HG02623 (cell line): ENCODE measurements around the gene CBR4.
A peak's percentile ranks its signal among the peaks of the same experiment; 100 is the strongest.
"Not testable (repeated sequence)": the region's sequence is repeated elsewhere in the genome, so short reads cannot be mapped to it uniquely, and the experiment has no call there.

Experiments
- ATAC-seq: cut with Tn5 transposase; IDR thresholded peaks from one replicate; pipeline ENCODE4 v1.9.1; 2021; ENCODE audit warnings: moderate library complexity; ENCODE audit not compliant: unreplicated experiment

Gene CBR4

DNA sequence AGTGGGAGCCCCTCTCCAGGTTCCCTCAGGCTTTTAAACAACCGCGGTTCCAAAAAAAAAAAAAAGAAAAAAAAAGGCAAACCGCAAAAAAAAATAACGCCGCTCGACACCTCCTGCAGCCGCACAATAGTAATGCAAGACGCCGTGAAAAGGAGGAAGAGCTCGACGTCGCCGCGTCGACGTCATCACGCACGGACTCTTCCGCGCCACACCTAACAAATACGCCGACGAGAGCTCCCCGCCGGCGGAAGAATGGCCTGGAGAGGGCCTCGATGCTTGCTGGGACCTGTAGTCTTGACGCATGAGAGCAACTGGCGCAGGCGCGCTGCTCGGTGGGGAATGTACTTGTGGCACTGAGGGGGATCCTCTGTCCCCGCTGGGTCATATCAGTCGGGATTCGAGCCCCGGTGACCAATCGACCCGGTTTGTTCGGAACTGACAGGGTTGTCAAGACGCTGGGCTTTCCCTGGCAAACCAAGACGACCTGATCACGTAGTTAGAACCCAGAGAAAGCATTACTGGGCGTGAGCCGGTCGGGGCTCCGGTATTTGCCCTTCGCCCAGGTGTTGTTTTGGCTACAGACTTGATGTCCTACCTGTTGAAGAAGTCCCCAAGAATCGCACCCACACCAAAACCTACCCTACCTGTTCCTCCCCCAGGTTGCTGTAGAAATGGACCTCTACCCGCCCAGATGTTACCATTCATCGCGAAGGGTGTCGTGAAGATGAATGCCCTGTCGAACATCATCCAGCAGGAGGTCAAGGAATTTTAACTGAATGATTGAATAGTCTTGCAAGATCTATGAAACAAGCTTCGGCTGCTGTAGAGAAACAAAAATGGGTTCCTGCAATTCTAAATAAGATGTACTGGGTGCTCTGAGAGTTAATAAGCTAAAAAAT is at the start of gene CBR4:
Gene CBR4 (minus strand): TSS at position 131 of the 899 bp plus-strand sequence. CDS start 166 bp downstream, outside the sequence.
- ATAC-seq, result peak; percentile 96

DNA sequence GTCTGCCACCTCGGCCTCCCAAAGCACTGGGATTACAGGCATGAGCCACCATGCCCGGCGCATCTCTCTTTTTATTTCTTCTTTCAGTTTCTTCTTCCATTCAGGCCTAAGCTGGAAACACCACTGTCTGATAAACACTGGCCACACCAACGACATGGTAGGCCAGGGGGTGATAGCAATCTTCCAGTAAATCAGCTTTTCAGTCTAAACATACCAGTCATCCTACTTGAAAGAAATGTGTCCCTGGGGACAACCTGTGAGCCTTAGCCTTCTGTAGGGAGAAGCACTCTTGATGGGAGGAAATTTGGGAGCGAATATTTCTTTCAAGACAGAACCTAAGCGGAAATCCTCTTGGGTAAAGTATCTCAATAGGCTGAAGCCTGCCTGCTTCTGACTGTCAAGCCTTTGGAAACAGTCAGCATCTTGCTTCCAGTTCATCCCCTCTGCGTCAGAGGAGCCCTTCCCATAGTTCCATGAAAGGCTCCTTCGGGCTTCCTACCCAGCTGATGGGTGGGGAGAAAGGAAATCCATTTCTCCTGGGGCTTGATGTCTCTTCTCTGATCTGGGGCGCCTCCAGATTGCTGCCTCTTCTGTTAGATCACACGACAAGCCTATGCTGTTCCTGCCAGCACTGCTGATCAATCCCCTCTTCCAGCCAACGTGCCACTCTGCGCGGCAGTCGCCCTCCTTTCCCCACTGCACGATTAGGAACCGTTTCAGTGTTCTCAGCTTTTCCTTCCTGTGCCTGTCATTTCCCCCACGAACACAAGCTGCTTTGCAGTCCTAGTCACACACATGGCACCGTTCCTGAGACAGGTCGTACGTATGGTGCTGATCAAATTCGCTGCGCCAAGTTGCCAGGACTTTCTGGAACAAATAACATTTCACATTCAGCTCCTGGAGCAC is 49.5 kb upstream of the CBR4 start:
- no peak for ATAC-seq

DNA sequence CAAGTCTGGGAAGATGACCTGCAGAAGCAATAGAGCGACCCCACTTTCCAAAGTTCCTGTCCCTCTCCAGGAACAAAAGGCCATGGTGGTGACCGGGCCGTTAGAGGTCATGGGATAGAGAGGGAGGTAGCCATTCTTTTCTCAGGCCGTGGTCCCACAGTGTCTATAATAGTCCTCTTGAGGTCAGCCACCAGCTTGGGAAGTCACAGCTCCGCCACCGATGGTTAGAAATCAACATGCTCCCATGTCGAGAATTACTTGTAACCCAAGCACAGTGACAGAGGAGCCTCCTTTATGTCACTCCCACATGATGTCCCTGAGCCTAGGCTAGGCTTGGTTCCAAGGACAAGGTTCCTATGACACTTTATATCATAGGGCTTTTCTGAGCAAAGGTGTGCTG is 48.3 kb upstream of the CBR4 start:
- ATAC-seq, result no peak

DNA sequence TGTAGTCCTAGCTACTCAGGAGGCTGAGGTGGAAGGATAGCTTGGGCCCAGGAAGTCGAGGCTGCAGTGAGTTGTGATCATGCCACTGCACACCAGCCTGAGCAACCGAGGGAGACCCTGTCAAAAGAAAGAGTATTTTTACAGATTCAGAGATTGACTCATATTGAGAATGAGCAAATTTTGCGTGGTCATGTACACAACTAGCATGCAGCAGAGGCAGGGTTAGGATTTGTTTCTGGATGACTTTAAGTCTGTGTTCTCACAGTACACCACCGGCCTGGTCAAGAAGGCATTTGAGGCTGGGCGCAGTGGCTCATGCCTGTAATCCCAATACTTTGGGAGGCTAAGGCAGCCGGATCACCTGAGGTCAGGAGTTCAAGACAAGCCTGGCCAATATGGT is 44.8 kb upstream of the CBR4 start:
- no peak for ATAC-seq

DNA sequence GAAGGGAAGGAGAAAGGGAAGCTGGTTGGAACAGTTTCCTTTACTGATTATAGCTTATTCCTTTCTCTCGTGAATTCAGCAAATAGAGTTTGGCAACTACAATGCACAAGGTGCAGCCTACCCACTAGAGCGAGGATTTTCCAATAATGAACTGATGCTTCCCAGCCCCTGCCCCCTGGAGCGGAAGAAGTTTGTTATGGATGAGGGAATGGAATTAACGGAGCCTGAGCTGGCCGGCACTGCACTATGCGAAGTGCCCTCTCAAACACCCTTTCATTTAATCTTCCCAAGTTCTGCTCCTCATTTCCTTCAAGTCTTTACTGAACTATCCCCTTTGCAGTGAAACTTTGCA is 42.5 kb upstream of the CBR4 start:
- no peak for ATAC-seq

DNA sequence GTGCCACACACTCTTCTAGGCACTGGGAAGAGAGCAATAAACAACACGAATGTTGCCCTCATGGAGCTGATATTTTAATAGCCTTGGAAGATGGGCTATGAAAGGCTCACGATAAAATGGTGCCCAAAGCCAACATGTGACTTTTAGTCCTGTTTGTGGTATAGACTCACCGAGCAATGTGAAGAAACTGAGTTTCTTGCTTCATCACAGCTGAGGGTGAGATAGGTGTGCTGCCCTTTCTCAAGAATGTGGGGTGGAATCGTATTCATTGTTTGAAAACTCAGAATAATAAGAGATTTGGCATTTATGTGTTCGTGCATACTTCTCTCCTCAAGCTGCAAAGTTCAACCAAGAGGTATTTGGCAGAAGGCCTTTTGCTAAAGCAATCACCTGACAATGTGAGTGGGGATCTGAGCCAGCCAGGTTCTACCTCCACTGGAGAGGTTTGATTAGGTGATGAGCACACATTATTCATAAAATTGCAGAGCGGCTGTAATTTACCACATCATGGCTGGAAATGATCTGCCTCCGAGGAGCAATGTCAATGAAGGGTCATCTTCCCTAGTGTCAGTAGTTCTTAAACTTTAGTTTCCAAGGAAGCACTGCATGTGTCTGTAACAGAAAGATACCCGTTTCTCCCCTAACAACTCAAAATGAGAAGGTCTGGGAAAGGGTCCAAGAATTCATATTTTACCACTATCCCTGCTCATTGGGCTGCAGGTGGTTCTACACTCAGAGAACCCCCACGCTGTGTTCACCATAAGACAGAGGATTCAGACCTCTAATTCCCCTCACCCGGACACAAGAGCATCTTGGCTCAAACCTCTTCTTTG is 41.9 kb upstream of the CBR4 start:
- ATAC-seq, result no peak

DNA sequence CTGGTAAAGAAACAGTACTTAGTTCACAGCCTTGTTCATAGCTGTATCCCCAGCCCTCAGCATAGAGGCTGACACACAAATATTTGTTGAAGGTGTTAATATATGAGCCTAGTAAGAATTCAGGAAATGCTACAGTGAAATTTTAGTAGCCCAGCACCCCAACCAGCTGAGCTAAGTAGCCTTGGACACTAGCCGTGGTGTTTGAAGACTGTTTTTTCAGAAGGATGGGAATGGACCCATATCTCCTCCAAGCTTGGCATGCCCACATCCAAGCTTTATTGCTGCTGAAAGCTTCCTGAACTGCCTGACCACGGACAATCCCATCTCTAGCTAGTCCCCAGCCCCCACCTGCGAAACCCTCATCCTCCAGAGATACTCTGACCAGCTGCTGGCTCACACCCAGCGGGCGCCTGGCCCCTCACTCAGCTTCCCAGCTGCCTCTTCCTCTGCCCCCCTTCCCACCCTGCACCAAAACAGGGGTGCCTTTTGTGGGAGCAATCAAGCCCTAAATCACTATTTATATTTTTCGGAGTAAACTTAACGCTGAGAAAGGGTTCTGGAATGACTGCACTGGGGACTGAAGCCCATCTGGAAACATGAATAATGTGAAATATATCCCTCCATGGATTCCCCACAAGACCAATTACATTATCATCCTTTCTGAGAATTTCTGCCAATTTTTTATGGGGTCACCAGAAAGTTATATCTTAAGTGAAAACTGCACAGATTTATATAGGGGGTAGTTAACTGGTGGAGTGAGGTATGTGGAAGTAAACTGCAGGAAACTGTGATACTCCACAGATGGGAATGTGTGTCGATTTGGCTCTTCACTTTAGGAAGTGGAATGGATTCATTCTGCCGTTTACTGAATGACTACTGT is 41.1 kb upstream of the CBR4 start:
- ATAC-seq, result no peak

DNA sequence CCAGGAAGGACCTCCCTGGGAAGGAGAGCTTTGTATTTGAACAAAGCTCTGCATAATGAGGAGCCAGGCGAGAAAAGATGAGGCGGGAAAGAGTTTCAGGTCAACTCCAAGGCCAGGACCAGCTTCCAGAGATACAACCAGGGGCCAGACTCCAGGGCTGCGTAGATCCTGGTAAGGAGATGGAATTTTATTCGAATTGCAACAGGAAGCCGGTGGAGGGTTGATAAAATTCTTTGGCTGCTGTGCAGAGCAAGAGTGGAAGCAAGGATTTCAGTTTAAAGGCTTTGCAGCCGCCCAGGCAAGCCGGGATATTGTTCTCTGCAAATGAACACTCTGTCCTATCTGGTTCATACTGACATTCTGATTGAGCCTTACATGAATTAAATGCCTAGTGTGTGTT is 40.2 kb upstream of the CBR4 start:
- ATAC-seq, result no peak

DNA sequence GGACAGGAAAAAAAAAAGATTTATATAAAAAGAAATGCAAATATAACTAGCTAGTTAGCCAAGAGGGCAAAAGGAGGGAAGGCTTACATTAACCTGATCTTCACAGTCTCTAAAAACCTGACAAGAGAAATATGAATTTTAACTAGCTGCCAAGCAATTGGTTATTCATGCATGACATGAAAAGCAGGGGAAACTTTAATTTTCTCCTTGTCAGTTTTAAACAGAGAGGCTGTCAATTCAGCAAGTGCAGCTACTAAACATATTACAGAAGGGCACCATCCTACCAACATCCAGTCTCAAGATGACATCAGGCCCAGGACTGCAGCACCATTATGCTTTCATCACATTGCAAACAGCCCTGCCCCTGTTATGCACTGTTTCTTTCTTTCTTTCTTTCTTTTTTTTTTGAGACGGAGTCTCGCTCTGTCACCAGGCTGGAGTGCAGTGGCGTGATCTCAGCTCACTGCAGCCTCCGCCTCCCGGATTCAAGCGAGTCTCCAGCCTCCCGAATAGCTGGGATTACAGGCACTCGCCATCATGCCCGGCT is 38.9 kb upstream of the CBR4 start:
- ATAC-seq, result no peak

DNA sequence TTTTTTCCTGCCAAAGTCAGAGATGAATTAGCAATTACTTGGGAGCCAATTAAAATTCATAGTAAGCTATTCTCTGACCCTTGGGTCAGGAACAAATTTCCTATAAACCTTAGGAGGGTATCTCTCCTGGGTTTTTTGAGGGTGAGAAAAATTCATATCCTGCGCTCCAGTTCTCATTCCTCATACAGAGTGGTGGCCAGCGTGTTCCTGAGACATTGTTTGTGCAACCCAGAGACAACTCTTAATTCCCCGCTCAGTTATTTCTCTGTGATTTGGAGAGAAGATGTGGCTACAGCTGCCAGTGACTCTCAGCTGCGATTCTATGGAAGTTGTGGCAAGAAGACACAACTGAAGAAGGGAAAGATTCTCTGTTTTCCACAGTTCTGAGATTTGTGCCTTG is 37.9 kb upstream of the CBR4 start:
- no peak for ATAC-seq

DNA sequence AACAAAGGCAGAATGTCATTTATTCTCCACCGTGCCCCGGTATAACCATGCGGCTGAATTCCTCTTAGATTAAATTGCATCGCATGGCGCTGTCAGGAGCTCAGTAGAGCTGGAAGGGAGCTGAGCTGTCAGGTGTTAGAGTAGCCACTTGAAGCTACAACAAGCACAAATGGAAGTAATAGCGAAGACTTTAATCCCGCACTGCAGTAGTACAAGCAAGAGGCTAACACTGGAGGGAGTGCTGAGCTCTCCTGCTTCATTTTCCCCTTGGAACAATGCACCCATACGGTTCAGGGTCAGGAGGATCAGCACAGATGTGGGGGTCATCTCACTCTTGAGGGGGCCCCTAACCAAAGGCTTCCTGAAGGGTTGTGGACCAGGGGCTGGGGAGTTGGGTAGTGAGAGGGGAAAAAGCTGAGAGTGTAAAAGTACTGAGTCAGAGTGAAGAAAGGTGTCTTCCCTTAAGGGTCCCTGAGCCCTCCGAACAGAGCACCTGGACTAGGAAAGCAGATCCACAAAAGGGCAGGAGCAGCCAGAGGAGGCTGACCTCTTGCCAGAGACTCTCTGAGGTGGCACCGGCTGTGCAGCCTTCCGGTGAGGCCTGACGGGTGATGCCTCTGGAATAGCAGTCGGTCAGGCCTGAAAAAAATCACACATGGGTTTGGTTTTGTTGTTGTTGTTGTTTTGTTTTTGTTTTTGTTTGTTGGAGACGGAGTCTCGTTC is 36.0 kb upstream of the CBR4 start:
- ATAC-seq, result no peak

DNA sequence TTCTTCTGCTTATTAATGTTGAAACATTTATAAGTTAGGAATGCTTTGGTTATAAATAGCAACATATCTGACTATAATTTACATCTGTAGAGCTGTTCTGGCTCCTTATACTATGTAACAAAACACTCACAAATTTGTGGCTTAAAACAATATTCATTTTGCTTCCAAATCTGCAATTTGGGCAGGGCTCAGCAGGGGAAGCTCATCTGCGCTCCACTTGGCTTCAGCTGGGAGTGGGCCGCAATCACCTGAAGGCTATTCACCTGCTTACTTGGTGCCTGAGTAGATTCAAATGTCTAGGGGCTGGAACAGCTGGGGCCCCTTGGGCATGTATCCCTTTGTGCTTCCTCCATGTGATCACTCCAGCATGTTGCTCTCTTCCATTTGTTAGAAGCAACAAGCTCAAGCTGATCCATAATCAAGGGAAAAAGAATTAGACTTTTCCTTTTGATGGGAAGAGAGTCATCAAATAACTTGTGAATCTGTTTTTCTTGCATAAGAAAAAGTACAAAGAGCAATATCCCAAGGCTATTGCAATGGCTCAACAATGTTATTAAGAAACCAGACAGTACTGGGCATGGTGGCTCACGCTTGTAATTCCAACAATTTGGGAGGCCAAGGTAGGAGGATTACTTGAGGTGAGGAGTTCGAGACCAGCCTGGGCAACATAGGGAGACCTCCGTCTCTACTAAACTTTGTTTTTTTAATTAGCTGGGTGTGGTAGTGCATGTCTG is 34.8 kb upstream of the CBR4 start:
- ATAC-seq, result no peak

DNA sequence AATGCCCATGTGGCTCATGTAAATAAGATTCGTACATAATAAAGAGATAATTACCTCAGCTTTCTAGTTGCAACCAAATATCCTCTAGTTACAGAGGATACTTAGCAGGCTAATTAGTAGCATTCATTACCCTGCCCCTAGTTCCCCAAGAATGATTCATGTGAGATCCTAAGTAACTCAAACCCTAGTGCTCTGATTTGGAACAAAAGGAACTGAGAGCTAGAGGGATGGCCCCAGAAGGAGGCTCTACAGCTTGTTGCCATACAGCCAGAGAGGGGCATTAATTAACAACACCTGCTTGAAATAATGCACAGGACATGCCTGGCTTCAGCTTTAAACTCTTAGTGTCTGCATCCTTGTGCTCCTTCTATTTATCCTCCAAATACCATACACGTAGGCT is 32.6 kb upstream of the CBR4 start:
- ATAC-seq, result no peak

DNA sequence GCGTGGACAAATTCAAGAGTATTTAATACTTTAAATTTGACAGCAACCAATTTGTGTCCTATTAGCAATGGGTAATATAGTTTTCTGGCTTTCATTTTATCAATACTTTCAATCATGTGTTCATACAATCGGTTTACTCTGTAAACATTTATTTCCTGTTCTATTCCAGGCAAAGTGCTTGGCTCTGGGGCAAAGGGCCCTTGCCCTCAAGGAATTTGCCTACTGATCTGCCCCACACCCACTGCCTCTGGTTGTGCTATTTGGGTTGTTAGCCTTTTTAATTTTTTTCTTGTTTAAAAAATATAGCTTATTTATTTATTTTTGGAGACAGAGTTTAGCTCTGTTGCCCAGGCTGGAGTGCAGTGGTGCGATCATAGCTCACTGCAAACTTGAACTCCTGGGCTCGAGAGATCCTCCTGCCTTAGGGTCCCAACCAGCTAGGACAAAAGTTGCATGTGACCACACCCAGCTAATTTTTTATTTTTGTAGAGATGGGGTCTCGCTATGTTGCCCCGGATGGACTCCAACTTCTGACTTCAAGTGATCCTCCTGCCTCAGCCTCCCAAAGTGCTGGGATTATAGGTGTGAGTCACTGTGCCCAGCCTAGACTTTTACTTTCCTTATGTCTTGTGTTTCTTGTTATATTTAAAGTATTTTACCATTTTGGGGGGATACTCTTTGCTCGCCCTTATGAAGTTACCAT is 30.7 kb upstream of the CBR4 start:
- no peak for ATAC-seq

DNA sequence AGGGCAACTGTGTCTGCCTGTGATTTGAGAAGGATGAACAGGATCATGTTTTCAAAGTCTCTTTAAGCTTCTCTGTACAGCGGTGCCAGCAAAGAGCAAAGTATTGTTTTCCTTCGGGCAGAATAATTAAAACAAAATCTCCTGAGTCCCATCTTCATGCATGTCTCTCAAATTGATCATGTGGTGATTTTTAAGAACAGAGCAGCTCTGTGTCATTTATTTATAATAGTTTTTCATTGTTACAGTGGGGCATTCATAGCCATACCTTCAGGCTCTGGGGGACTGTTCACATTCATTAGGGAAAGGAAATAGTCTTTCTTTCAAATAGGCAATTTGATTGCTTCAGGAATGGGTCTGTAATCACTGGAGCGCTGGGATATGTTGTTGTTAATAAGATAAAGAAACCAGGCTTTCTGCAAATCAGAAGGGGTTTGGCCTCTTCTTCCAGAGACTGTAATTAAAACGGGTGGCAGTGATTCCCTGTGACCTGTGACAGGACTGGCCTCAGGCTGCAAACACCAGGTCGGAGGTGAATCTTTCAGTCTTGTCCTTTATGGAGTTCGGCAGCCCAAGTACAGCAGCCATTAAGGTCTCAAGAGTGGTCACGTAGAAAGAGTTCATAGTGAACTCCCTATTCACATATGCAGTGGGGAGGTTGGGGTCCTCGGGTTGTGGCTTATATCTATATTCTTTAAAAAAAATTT is 29.3 kb upstream of the CBR4 start:
- no peak for ATAC-seq

DNA sequence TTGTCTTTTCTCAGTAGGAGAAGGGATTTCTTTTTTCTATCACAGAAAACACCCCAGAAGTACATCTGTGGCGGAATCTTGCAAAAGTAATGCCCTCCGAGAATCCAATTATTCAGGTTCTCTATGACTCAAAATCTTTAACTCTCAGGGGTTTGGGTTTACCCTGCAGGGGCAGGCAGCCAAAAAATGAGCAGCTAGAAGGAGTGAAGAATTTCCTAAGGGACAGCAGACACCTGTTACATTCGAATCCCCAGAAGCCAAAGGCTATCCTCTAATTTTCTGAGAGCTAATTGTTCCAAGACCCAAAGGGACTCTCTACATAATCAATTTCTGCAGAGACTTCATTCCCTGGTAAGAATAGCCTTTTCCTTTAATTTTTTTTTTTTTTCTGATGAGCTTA is 27.5 kb upstream of the CBR4 start:
- no peak for ATAC-seq

DNA sequence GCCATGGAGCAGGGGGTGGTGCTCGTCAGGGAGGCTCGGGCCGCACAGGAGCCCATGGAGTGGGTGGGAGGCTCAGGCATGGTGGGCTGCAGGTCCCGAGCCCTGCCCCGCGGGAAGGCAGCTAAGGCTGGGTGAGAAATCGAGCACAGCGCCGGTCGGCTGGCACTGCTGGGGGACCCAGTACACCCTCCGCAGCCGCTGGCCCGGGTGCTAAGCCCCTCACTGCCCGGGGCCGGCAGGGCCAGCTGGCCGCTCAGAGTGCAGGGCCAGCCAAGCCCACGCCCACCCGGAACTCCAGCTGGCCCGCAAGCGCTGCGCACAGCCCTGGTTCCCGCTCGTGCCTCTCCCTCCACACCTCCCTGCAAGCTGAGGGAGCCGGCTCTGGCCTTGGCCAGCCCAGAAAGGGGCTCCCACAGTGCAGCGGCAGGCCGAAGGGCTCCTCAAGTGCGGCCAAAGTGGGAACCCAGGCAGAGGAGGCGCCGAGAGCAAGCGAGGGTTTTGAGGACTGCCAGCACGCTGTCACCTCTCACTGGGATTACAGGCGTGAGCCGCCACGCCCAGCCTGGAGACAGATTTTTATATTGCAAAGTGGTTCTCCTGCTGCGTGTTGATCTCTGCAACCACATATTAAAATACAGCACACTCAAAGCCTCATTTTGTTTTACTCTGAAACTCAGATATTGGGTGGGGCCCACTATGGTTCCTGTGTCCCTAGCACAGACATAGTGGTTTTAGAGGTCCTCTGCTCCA is 26.0 kb upstream of the CBR4 start:
- not testable (repeated sequence) for ATAC-seq
